HUES48 (cell line): Measurements from ENCODE around the gene DIDO1.

Source experiments
- H3K27ac ChIP-seq: one replicate; pipeline ENCODE4 v1.7.0; 2013; ENCODE audit warnings: low read depth, low read length, inconsistent platforms
- H3K27me3 ChIP-seq: 2 replicates; pipeline ENCODE4 v1.6.1; 2013; ENCODE audit warnings: mild to moderate bottlenecking, low read length; ENCODE audit not compliant: control insufficient read depth, insufficient read depth
- H3K36me3 ChIP-seq: 2 replicates; pipeline ENCODE4 v1.6.1; 2013; ENCODE audit warnings: low read length; ENCODE audit not compliant: control insufficient read depth, insufficient read depth
- H3K4me1 ChIP-seq: 2 replicates; pipeline ENCODE4 v1.6.1; 2013; ENCODE audit warnings: mild to moderate bottlenecking, low read length; ENCODE audit not compliant: control insufficient read depth, insufficient read depth
- H3K4me3 ChIP-seq: 2 replicates; pipeline ENCODE4 v1.5.1; 2013; ENCODE audit warnings: mild to moderate bottlenecking, low read depth, low read length
- H3K9ac ChIP-seq: 2 replicates; pipeline ENCODE4 v1.6.1; 2013; ENCODE audit warnings: mild to moderate bottlenecking, low read depth, low read length, moderate library complexity
- H3K9me3 ChIP-seq: 2 replicates; pipeline ENCODE4 v1.6.1; 2013; ENCODE audit warnings: low read length; ENCODE audit not compliant: control insufficient read depth, insufficient read depth

Gene DIDO1

DNA sequence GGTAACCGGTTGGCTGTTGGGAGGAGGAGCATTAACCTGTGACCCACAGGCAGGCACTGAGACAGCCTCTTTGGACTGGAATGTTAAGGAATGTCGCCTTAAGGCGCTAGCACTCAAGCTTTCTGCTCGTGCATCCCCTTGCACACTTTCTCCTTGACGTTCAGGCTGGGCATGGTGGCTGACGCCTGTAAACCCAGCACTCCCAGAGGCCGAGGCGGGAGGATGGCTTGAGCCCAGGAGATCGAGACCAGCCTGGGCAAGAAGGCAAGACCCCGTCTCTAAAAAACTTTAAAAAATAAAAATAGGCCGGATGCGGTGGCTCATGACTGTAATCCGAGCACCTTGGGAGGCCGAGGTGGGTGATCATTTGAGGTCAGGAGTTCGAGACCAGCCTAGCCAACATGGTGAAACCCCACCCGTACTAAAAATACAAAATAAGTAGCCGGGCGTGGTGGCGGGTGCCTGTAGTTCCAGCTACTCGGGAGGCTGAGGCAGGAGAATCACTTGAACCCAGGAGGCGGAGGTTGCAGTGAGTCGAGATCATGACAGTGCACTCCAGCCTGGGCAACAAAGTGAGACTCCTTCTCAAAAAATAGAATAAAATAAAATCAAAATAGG, 9.8 kb upstream of the DIDO1 start:
- H3K27me3 ChIP-seq, result no peaks in the 10 kb centered on the region
- H3K36me3 ChIP-seq, result peaks cover 44% of the 10 kb centered on the region
- no peak overlapping the region for H3K27ac ChIP-seq
- peak overlapping the region; percentile 90 for H3K4me3 ChIP-seq
- no peaks in the 10 kb centered on the region for H3K9me3 ChIP-seq
- H3K4me1 ChIP-seq, result peaks cover 32% of the 10 kb centered on the region
- no peak overlapping the region for H3K9ac ChIP-seq

DNA sequence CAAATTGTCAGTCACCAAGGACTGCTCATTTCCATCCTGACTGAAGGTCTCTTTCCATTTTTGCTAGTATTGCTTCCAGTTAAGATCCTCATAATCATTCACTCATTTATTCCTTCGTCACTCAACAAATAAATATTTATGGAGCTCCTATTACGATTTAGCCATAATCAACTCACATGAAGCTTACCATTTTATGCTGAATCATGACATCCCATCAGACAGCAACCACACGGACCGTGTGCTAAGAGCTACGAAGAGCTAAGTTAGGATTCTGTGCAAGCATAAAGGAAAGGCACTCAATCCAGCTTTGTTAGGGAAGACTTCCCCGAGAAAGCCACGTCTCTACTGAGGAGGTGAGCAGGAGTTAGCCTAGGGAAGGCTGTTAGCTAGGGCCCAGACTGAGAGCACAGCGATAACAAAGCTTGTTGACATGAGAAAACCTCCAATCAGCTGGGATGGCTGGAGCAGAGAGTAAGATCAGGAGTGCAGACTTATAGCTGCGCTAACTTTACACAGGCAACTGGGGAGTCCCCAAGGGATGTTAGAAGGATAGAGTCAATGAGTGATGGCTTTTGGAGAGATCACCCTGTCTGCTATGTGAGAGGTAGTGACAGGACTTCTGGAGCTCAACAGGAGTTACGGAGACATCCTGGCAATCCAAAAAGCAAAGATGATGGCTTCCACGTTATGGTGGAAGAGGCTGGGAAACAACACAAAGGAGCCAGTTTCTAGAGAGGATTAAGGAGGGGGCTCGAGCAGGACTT, 9.1 kb upstream of the DIDO1 start:
- Histone ChIP-seq H3K9ac (no peak overlapping the region), H3K27me3 (no peaks in the 10 kb centered on the region), H3K27ac (peak overlapping the region; percentile 36), H3K4me1 (peaks cover 39% of the 10 kb centered on the region), H3K36me3 (peaks cover 39% of the 10 kb centered on the region), H3K4me3 (peak overlapping the region; percentile 90), H3K9me3 (no peaks in the 10 kb centered on the region)

DNA sequence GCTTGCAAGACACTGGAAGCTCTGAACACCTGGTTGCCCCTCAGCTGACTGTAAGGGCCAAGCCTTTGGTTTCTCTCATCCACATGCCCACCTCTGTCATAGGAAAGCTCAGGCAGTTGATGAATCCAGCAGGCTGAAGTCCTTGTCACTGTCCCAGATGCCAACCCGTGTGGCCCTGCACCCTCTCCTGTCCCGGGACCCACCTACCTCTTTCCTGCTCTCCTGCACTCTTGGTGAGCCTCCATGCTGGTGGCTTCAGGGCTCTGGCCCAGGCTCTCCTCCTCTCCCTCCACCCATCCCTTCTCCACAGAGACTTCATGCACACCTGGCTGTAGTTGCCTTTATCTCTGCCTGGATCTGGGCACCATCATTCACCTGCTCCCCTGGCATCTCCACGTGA, 7.7 kb upstream of the DIDO1 start:
- Histone ChIP-seq H3K9ac (no peak overlapping the region), H3K9me3 (no peaks in the 10 kb centered on the region), H3K27me3 (no peaks in the 10 kb centered on the region), H3K36me3 (peaks cover 39% of the 10 kb centered on the region), H3K4me3 (no peak overlapping the region), H3K27ac (no peak overlapping the region), H3K4me1 (peaks cover 44% of the 10 kb centered on the region)

DNA sequence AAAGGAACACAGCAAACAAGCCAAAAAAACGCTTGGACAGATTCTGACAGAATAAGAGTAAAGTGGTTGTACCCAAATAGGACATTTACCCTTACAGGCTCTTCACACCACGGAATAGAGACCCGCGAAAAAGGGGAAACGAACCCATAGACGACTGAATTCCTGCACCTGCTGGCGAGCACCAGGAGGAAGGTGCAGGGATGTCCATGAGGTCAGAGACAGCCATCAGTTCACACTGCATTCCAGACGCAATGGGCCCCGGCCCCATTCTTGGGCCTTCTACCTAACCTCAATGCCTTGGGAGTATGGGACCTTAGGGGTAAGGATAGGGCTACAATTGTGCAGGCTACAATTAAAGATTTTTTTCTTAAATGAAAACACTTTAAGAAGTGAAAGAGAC, 5.2 kb upstream of the DIDO1 start:
- Histone ChIP-seq H3K4me3 (no peak overlapping the region), H3K27ac (no peak overlapping the region), H3K27me3 (no peaks in the 10 kb centered on the region), H3K4me1 (peaks cover 53% of the 10 kb centered on the region), H3K9ac (no peak overlapping the region), H3K36me3 (peaks cover 39% of the 10 kb centered on the region), H3K9me3 (no peaks in the 10 kb centered on the region)

DNA sequence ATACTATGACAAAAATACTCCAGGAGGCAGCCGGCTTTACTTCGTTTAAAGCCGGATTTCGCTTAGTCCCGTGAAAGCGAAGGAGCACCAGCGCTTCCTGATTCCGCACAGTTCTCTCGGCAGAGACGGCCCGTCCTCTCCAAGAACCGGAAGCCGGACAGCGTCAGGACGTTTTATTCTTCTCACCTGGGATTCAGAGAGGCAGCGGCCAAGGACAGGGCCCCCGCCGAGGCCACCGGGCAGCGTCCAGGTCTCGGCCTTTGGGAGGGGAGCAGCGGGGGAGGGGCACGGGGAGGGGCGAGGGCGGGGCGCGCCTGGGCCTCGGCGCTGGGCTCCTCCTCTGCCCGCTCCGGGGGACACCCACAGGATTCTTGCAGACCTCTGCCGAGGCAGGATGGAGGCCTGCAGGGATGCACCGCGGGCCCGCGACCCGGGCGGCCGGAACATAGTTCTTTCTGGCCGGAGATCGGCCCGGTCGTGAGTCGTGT, 2.8 kb upstream of the DIDO1 start:
- peaks cover 45% of the 10 kb centered on the region for H3K4me1 ChIP-seq
- no peaks in the 10 kb centered on the region for H3K27me3 ChIP-seq
- H3K4me3 ChIP-seq, result peak overlapping the region; percentile 93
- H3K9me3 ChIP-seq, result no peaks in the 10 kb centered on the region
- peak overlapping the region; percentile 97 for H3K27ac ChIP-seq
- H3K36me3 ChIP-seq, result peaks cover 18% of the 10 kb centered on the region
- peak overlapping the region; percentile 74 for H3K9ac ChIP-seq

- Histone ChIP-seq H3K9me3 (no peaks in the 10 kb centered on the region), H3K9ac (peak overlapping the region; percentile 74), H3K4me3 (peak overlapping the region; percentile 93), H3K36me3 (peaks cover 11% of the 10 kb centered on the region), H3K4me1 (peaks cover 50% of the 10 kb centered on the region), H3K27me3 (no peaks in the 10 kb centered on the region), H3K27ac (peak overlapping the region; percentile 97)
These were observed 2.1 kb upstream of the DIDO1 start for GRCh38 chr20:62928246-62928939.

- Histone ChIP-seq H3K4me3 (peak overlapping the region; percentile 93), H3K4me1 (peaks cover 51% of the 10 kb centered on the region), H3K27ac (peak overlapping the region; percentile 97), H3K9me3 (no peaks in the 10 kb centered on the region), H3K9ac (peak overlapping the region; percentile 89), H3K27me3 (no peaks in the 10 kb centered on the region), H3K36me3 (0 out of 2 replicates have a peak, but pooled peaks cover 3% of the 10 kb centered on the region)
These were observed 912 bp upstream of the DIDO1 start for GRCh38 chr20:62927128-62927705.

DNA sequence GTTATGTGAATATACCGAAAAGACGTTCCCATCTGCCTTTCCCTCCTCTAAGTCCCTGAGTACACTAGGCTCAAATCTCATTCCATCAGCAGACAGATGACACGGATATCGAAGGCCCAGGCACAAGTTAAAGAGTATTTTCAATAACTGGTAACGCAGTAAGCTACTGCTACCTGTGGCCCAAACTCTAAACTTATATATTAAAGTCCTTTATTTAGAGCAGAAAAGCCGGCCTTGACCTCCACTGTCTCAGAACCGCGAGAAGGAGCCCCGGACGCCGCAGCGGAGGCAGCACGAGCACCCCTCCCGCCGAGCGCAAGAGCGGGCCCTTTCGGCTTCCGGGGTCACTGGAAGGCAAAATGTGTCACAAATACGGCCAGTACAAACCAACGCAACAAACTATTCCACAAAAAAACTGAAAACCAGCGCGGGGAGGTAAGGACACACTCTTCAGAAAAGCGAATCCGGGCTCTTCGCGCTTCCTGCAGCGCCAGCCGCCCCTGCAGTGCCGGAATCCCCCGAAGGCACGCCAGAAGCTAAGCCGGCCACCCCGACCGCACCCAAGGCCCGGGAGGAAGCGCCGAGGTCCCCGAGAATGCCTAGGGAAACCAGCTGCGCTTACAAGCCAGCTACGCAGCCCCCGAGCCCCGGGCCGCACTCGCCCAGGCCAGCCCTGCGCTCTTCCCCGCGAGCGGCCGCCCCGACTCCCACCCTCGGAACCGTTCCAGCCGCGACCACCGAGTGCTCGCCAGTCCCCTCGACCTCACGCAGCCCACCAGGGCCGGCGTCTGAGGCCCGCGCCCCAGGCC, 681 bp downstream of the DIDO1 start:
- Histone ChIP-seq H3K36me3 (no peaks in the 10 kb centered on the region), H3K4me3 (peak overlapping the region; percentile 93), H3K27ac (peak overlapping the region; percentile 97), H3K4me1 (peaks cover 44% of the 10 kb centered on the region), H3K9me3 (no peaks in the 10 kb centered on the region), H3K9ac (peak overlapping the region; percentile 89), H3K27me3 (no peaks in the 10 kb centered on the region)

GRCh38 chr20:62925076-62925419, 1.3 kb downstream of the DIDO1 start:
- no peak overlapping the region for H3K27ac ChIP-seq
- H3K4me1 ChIP-seq, result peaks cover 44% of the 10 kb centered on the region

GRCh38 chr20:62924442-62925075, 1.7 kb downstream of the DIDO1 start:
- peak overlapping the region; percentile 93 for H3K4me3 ChIP-seq
- H3K9me3 ChIP-seq, result no peaks in the 10 kb centered on the region
- H3K36me3 ChIP-seq, result no peaks in the 10 kb centered on the region
- H3K9ac ChIP-seq, result 0 out of 2 replicates have a peak overlapping the region, but pooled peaks have one; percentile 89
- H3K27me3 ChIP-seq, result no peaks in the 10 kb centered on the region
- H3K27ac ChIP-seq, result no peak overlapping the region
- peaks cover 46% of the 10 kb centered on the region for H3K4me1 ChIP-seq

More at GRCh38 chr20:62925076-62925419, 1.3 kb downstream of the DIDO1 start:
- Histone ChIP-seq H3K36me3 (no peaks in the 10 kb centered on the region), H3K4me3 (peak overlapping the region; percentile 93), H3K27me3 (no peaks in the 10 kb centered on the region), H3K9ac (peak overlapping the region; percentile 89), H3K9me3 (no peaks in the 10 kb centered on the region)
